Measurements from ENCODE around the gene CMIP. TPM values are rescaled to one million over a fixed set of nuclear protein-coding genes. Genes with fewer than 3 reads are reported as not detected.

The CMIP gene
- total RNA-seq, 1 experiment from 2014 or later = 12.7 TPM

- H3K4me2 ChIP-seq (ENCODE audit: low read depth, low read length, poor library complexity, severe bottlenecking) = no peak overlapping the region
- H2AFZ ChIP-seq (ENCODE audit: low read length) = no peak overlapping the region
- H3K27me3 ChIP-seq (ENCODE audit: low read length) = no peaks in the 10 kb centered on the region
- no peaks in the 10 kb centered on the region for H3K9me3 ChIP-seq (ENCODE audit: low read length)
- no peak overlapping the region for H3K27ac ChIP-seq (ENCODE audit: low read length)
- no peak for DNase-seq
- H3K4me3 ChIP-seq (ENCODE audit: low read length) = no peak overlapping the region
- no peaks in the 10 kb centered on the region for H3K36me3 ChIP-seq (ENCODE audit: insufficient read depth, low read length)
- no peaks in the 10 kb centered on the region for H3K9me2 ChIP-seq (replicated peaks; ENCODE audit: insufficient read depth, low read length)
- no peaks in the 10 kb centered on the region for H3K4me1 ChIP-seq (ENCODE audit: low read length)
- H3K9ac ChIP-seq (ENCODE audit: low read length) = no peak overlapping the region
- 0 out of 2 replicates have a peak, but pooled peaks cover 1% of the 10 kb centered on the region for H4K20me1 ChIP-seq (ENCODE audit: insufficient read depth, low read depth, low read length)
- H3K79me2 ChIP-seq (ENCODE audit: low read length) = no peaks in the 10 kb centered on the region
Measured at GRCh38 chr16:81692021-81692420, 247.4 kb downstream of the CMIP start.

GRCh38 chr16:81692571-81692970, 248.0 kb downstream of the CMIP start:
- Histone ChIP-seq H3K79me2 (ENCODE audit: low read length) (no peaks in the 10 kb centered on the region), H3K9ac (ENCODE audit: low read length) (no peak overlapping the region), H3K27me3 (ENCODE audit: low read length) (no peaks in the 10 kb centered on the region), H3K9me2 (replicated peaks; ENCODE audit: insufficient read depth, low read length) (no peaks in the 10 kb centered on the region), H4K20me1 (ENCODE audit: insufficient read depth, low read depth, low read length) (0 out of 2 replicates have a peak, but pooled peaks cover 3% of the 10 kb centered on the region), H3K27ac (ENCODE audit: low read length) (no peak overlapping the region), H3K4me3 (ENCODE audit: low read length) (no peak overlapping the region), H3K4me1 (ENCODE audit: low read length) (no peaks in the 10 kb centered on the region), H3K9me3 (ENCODE audit: low read length) (no peaks in the 10 kb centered on the region), H2AFZ (ENCODE audit: low read length) (no peak overlapping the region), H3K4me2 (ENCODE audit: low read depth, low read length, poor library complexity, severe bottlenecking) (no peak overlapping the region), H3K36me3 (ENCODE audit: insufficient read depth, low read length) (no peaks in the 10 kb centered on the region)
- DNase-seq = no peak

DNA sequence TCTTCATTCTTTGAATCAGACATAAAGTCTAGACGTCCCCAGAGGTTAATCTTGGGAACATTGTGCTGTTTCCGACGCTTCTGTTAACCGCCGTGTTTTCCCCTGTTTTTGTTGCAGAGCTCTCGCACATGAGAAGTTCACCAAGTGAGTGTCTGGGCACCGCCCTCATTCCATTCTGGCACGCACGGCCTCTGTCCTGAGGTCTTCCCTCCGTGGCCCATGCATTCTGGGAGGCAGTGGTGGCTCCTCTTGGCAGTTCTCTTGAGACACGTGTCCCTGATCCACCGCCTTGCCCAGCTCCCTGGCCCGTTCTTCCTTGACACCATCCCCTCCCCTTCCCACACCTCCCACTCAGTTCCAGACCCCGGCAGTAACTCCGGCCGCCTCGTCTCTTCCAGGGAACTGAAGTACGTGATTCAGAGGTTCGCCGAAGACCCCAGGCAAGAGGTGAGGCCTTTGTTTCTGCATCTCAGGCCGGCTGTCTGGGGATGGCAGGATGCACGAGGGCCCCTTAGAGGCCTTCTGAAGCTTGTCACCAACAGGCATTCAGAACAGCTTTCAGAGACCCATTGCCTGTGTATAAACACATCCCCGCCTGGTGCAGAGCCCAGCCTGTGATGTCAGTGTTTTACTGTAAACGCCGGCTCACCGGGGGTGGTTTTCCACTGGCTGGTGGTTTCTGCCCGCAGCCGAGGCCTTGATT, 248.6 kb downstream of the CMIP start:
- Histone ChIP-seq H3K9me3 (ENCODE audit: low read length) (no peaks in the 10 kb centered on the region), H3K4me3 (ENCODE audit: low read length) (no peak overlapping the region), H3K36me3 (ENCODE audit: insufficient read depth, low read length) (no peaks in the 10 kb centered on the region), H3K79me2 (ENCODE audit: low read length) (no peaks in the 10 kb centered on the region), H3K4me2 (ENCODE audit: low read depth, low read length, poor library complexity, severe bottlenecking) (no peak overlapping the region), H2AFZ (ENCODE audit: low read length) (no peak overlapping the region), H3K9me2 (replicated peaks; ENCODE audit: insufficient read depth, low read length) (no peaks in the 10 kb centered on the region), H3K4me1 (ENCODE audit: low read length) (no peaks in the 10 kb centered on the region), H3K27ac (ENCODE audit: low read length) (no peak overlapping the region), H4K20me1 (ENCODE audit: insufficient read depth, low read depth, low read length) (0 out of 2 replicates have a peak, but pooled peaks cover 3% of the 10 kb centered on the region), H3K9ac (ENCODE audit: low read length) (no peak overlapping the region), H3K27me3 (ENCODE audit: low read length) (no peaks in the 10 kb centered on the region)
- DNase-seq = no peak

- Histone ChIP-seq H3K79me2 (ENCODE audit: low read length) (no peaks in the 10 kb centered on the region), H2AFZ (ENCODE audit: low read length) (no peak overlapping the region), H3K27ac (ENCODE audit: low read length) (no peak overlapping the region), H3K4me3 (ENCODE audit: low read length) (no peak overlapping the region), H4K20me1 (ENCODE audit: insufficient read depth, low read depth, low read length) (0 out of 2 replicates have a peak, but pooled peaks cover 3% of the 10 kb centered on the region), H3K9me3 (ENCODE audit: low read length) (no peaks in the 10 kb centered on the region), H3K36me3 (ENCODE audit: insufficient read depth, low read length) (no peaks in the 10 kb centered on the region), H3K4me1 (ENCODE audit: low read length) (no peaks in the 10 kb centered on the region), H3K4me2 (ENCODE audit: low read depth, low read length, poor library complexity, severe bottlenecking) (no peak overlapping the region), H3K9me2 (replicated peaks; ENCODE audit: insufficient read depth, low read length) (no peaks in the 10 kb centered on the region), H3K9ac (ENCODE audit: low read length) (no peak overlapping the region), H3K27me3 (ENCODE audit: low read length) (no peaks in the 10 kb centered on the region)
- DNase-seq = no peak
Measured at GRCh38 chr16:81693744-81694303, 249.2 kb downstream of the CMIP start.

DNA sequence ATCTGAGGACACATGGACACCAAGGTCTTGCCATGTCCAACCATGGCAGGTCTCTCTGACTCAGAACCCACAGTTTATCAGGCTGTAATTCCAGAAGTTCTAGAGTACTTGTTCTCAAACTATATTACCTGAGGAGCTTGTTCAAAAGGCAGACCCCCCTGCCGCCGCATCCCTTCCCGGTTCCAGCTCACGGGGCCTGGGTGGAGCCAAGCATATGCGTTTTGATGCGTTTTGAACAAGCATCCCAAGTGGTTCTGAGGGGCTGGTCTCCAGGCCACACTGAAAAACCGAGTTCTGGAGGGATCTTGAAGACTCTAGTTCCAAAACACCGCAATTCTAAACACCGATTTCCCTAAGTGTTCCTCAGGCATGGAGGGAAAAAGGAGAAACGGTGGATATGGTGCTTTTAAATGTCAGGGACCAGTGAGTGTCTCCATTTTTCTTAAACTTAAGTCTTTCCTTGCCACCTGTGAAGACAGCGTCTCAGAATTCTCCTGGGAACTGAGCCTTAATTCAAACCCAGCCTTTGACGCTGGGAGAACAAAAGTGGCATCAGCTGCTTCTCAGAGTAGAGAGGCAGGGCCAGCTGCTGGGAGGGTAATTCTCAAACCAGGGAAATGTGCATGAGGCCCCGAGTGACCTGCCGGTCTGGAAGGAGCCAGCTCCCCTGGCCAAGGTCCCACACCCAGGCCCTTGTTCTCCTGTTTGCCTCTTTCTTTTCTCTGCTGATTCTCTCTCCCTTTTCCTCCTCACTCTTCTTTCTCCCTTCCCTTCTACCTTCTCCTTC, 250.1 kb downstream of the CMIP start:
- DNase-seq = no peak
- Histone ChIP-seq H4K20me1 (ENCODE audit: insufficient read depth, low read depth, low read length) (0 out of 2 replicates have a peak, but pooled peaks cover 3% of the 10 kb centered on the region), H2AFZ (ENCODE audit: low read length) (no peak overlapping the region), H3K9me3 (ENCODE audit: low read length) (no peaks in the 10 kb centered on the region), H3K4me3 (ENCODE audit: low read length) (no peak overlapping the region), H3K4me1 (ENCODE audit: low read length) (no peaks in the 10 kb centered on the region), H3K79me2 (ENCODE audit: low read length) (no peaks in the 10 kb centered on the region), H3K9me2 (replicated peaks; ENCODE audit: insufficient read depth, low read length) (no peaks in the 10 kb centered on the region), H3K9ac (ENCODE audit: low read length) (no peak overlapping the region), H3K4me2 (ENCODE audit: low read depth, low read length, poor library complexity, severe bottlenecking) (no peak overlapping the region), H3K27me3 (ENCODE audit: low read length) (no peaks in the 10 kb centered on the region), H3K36me3 (ENCODE audit: insufficient read depth, low read length) (no peaks in the 10 kb centered on the region), H3K27ac (ENCODE audit: low read length) (no peak overlapping the region)

DNA sequence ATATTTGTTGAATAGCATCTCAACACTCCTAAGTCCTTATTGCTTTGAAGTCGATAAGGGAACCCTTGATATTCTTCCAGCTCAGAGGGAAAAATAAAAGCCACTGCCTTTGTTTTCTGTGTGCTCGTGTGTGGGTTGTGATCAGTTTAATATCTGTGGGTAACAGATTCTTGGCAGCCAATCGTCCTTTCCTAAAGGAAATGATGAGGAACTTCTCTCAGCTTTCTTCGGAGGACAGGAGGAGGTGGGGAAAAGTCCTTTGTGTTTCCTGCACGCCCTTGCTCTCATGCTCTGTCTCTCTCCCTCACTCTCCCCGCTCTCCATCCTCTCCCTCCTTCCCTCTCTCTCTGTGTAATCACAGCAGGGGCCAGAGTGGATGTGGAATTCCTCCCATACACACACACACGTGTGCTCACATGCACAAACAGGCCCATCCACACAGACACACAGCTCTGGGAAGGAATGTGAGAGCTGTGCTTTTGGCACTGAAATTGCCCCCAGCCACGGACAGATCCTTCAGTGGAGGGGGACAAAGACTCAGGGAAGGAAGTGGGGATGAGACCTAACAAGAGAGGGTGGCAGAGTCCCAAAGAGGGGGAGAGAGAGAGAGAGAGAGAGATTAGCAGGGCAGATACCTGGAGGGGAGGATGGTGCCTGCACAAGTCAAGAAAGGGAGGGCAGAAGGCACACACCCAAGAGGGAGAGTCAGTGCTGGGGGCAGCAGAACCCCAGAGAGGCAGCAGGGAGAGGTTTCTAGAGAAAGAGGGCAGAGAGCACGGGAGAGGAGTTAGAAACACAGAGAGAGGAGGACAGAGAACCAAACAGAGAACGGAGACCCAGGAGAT, 250.9 kb downstream of the CMIP start:
- H3K27ac ChIP-seq (ENCODE audit: low read length) = no peak overlapping the region
- H3K4me2 ChIP-seq (ENCODE audit: low read depth, low read length, poor library complexity, severe bottlenecking) = no peak overlapping the region
- no peaks in the 10 kb centered on the region for H3K79me2 ChIP-seq (ENCODE audit: low read length)
- H4K20me1 ChIP-seq (ENCODE audit: insufficient read depth, low read depth, low read length) = 0 out of 2 replicates have a peak, but pooled peaks cover 3% of the 10 kb centered on the region
- no peak overlapping the region for H3K4me3 ChIP-seq (ENCODE audit: low read length)
- no peaks in the 10 kb centered on the region for H3K36me3 ChIP-seq (ENCODE audit: insufficient read depth, low read length)
- no peaks in the 10 kb centered on the region for H3K4me1 ChIP-seq (ENCODE audit: low read length)
- no peaks in the 10 kb centered on the region for H3K9me3 ChIP-seq (ENCODE audit: low read length)
- DNase-seq = no peak
- H2AFZ ChIP-seq (ENCODE audit: low read length) = no peak overlapping the region
- no peaks in the 10 kb centered on the region for H3K9me2 ChIP-seq (replicated peaks; ENCODE audit: insufficient read depth, low read length)
- H3K27me3 ChIP-seq (ENCODE audit: low read length) = no peaks in the 10 kb centered on the region
- no peak overlapping the region for H3K9ac ChIP-seq (ENCODE audit: low read length)

DNA sequence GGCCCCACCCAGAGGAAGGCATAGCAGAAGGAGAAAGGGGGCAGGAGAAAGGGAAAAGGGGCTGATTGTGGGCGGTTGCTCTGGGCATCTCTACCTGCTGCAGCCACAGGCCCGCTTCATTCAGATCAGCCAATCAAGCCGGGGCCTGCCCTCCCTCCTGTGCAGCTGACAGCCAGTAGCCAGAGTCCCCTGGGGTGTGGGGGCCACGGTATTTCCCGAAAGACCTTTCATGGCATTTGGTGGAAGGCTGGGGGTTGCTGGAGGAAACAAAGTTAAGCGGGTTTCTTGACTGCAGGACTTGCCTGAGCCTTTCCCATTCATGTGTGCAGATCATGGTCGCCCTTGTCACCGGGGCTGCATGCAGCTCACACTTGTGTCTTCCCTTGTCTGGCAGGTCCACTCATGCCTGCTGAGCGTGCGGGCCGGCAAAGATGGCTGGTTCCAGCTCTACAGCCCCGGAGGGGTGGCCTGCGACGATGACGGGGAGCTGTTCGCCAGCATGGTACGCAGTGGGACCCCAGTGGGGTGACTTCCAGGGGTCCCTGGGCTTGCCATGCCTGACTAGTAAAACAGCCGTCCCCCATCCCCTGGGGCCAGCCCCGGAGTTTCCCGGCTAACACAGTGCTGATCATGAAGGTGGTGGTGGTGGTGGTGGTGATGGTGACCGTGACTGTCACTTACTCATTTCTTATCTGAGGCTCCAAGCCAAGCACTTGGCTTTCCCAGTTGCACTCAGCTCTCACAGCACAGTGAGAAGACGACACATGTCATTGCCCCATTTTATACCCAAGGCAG, 251.8 kb downstream of the CMIP start:
- Histone ChIP-seq H2AFZ (ENCODE audit: low read length) (no peak overlapping the region), H3K9me2 (replicated peaks; ENCODE audit: insufficient read depth, low read length) (no peaks in the 10 kb centered on the region), H3K9me3 (ENCODE audit: low read length) (no peaks in the 10 kb centered on the region), H3K27ac (ENCODE audit: low read length) (no peak overlapping the region), H3K79me2 (ENCODE audit: low read length) (no peaks in the 10 kb centered on the region), H3K4me3 (ENCODE audit: low read length) (no peak overlapping the region), H3K36me3 (ENCODE audit: insufficient read depth, low read length) (no peaks in the 10 kb centered on the region), H3K4me2 (ENCODE audit: low read depth, low read length, poor library complexity, severe bottlenecking) (no peak overlapping the region), H3K9ac (ENCODE audit: low read length) (no peak overlapping the region), H3K27me3 (ENCODE audit: low read length) (no peaks in the 10 kb centered on the region), H3K4me1 (ENCODE audit: low read length) (no peaks in the 10 kb centered on the region), H4K20me1 (ENCODE audit: insufficient read depth, low read depth, low read length) (0 out of 2 replicates have a peak, but pooled peaks cover 3% of the 10 kb centered on the region)
- DNase-seq = no peak
